VCaP (cell line): ENCODE data around the gene THOC1.
A peak's percentile ranks its signal among the peaks of the same experiment; 100 is the strongest.

ENCODE experiments used
- H3K27ac ChIP-seq: fragments of 450-650 bp; 2 replicates; pipeline ENCODE4 v1.5.1; 2017
- TF ChIP-seq, protein P1 (sequence below): fragments of 450-650 bp; conservative IDR thresholded peaks from 2 replicates; pipeline ENCODE4 v1.5.1; 2017; ENCODE audit warnings: mild to moderate bottlenecking, moderate library complexity

THOC1 gene

DNA sequence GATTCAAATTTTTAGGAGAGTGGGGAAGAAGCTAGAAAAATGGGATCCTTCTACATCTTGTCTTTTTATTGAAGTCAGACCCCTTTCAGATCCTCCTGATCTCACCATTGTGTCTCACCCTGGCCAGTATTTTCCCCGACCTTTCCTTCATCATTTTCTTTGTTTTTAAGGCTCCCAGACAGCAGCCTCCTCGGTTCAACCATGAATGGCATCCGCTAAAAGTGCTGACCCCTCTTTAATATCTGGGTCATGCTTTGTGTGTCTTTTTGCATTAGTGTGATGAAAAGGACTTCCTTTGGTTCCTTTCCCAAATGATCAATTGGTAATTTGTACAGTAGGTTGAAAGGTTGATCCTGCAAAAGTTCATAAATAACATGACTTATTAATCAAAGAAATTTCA is 26.7 kb upstream of the THOC1 start:
- peak overlapping the region; percentile 86; the same call in 1 of the 2 replicates for H3K27ac ChIP-seq
- TF ChIP-seq, protein P1, sequence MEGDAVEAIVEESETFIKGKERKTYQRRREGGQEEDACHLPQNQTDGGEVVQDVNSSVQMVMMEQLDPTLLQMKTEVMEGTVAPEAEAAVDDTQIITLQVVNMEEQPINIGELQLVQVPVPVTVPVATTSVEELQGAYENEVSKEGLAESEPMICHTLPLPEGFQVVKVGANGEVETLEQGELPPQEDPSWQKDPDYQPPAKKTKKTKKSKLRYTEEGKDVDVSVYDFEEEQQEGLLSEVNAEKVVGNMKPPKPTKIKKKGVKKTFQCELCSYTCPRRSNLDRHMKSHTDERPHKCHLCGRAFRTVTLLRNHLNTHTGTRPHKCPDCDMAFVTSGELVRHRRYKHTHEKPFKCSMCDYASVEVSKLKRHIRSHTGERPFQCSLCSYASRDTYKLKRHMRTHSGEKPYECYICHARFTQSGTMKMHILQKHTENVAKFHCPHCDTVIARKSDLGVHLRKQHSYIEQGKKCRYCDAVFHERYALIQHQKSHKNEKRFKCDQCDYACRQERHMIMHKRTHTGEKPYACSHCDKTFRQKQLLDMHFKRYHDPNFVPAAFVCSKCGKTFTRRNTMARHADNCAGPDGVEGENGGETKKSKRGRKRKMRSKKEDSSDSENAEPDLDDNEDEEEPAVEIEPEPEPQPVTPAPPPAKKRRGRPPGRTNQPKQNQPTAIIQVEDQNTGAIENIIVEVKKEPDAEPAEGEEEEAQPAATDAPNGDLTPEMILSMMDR: no peak

DNA sequence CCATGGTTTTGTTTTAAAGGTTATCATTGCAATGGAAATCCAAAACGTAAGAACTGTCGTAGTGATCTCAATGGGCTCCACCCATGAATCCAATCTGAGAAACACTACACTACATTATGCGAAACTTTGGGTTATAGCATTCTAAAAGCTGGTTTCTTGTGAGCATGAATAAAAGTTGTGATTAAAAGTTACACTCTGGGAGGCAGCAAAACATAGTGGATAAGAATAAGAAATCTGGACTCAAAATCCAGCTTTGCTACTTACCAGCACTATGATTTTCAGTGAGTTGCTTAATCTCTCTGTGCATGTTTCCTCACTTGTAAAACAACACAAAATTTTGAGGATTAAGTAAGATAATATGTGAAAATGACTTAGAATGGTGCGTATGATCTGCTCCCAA is 25.7 kb upstream of the THOC1 start:
- peak overlapping the region; percentile 86 for H3K27ac ChIP-seq
- TF ChIP-seq, protein P1: 0 out of 2 replicates have a peak, but pooled peaks have one; percentile 19

DNA sequence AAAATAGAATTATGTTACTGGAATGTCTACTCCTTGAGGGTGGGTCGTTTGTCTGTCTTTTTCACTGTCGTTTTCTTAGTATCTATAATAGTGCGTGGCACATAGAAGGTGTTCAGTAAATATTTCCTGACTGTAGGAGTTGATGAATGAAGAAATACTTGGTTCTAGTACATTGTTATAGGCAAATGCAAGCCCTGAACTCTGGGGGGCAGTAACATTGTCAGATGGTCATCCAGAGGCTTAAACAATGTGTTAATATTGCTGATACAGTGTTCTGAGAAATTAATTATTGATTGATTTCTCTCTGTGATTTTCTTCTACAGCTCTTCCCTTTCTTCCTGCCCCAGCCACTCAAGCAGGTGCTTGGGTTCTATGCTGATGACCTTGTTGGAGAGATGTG is 24.4 kb upstream of the THOC1 start:
- TF ChIP-seq, protein P1: peak; percentile 30; the same call in 1 of the 2 replicates
- peak overlapping the region; percentile 86 for H3K27ac ChIP-seq

DNA sequence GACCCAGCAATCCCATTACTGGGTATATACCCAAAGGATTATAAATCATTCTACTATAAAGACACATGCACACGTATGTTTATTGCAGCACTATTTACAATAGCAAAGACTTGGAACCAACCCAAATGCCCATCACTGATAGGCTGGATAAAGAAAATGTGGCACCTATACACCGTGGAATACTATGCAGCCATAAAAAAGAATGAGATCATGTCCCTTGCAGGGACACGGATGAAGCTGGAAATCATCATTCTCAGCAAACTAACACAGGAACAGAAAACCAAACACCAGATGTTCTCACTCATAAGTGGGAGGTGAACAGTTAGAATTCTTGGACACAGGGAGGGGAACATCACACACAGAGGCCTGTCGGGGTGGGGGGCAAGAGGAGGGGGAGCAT is 22.1 kb upstream of the THOC1 start:
- H3K27ac ChIP-seq: peak overlapping the region; percentile 10; the same call in 1 of the 2 replicates

DNA sequence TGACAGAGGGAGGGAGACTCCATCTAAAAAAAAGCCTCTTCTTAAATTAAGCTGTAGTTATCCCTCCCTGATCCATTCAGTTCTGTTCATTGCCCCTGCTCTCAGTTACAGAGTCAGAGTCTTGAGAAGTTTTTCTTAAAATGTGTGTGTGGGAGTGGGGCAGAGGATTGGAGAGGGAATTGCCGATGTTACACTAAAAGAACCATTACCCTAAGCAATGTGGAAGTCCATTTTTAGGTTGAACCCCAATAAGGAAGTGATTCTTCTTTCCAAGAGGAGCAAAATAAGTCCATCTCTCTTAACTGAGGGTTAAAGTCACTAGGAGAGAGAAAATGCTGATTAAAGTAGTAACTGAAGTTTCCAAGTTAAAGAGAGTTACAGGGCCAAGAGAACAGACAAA is 21.2 kb upstream of the THOC1 start:
- H3K27ac ChIP-seq: peak overlapping the region; percentile 10; the same call in 1 of the 2 replicates
- TF ChIP-seq, protein P1: no peak

DNA sequence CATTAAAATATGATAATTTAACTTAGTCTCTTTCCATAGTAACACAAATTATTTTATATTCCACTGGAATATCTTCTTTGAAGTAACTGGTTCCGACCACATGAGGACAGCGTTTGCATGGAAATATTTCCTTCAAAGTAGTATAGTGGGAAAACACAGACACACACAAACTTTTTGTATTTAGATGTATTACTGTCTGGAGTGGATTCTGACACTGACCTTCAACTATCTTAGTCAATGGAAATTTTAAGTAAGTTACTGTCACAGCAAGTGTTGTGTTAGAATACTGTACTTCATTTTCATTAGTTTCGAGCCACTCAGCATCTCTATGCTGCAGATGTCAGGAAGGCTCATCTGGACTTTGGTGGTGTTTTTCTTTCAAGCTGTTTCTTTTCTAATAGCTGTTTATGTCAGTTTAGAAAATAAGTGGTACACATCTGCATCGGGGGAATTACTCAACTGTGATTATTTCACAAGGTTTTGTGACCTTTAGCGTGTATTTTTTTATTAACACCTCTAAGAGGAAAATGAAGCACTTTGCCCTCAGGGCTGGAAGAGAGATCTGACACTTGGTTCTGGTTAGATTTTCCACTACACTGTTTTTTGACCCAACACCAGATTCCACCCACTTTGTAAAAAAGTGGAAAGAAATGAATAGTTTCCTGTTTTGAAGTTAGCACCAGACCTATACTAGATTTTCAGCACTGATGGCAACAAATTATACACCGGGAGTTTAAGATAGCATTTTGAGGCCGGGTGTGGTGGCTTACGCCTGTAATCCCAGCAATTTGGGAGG is 18.9 kb upstream of the THOC1 start:
- TF ChIP-seq, protein P1: peak; percentile 97
- peak overlapping the region; percentile 6; the same call in 1 of the 2 replicates for H3K27ac ChIP-seq

DNA sequence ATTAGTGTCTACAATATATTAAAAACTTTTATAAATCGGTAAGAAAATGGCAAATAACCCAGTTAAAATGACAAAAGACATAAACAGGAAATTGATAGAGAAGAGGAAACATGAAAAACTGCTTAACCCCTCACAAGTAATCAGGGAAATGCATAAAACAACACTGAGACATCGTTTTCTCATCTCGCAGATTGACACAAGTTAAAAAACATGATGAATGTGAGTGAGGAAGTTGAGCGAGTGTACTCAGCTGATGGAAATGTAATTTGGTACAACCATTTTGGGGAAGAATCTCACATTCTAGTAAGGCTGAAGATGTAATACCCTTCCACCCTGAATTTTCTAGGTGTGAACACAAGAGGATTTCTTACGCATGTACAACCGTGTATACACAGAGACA is 18.0 kb upstream of the THOC1 start:
- TF ChIP-seq, protein P1: no peak
- peak overlapping the region; percentile 6; the same call in 1 of the 2 replicates for H3K27ac ChIP-seq

DNA sequence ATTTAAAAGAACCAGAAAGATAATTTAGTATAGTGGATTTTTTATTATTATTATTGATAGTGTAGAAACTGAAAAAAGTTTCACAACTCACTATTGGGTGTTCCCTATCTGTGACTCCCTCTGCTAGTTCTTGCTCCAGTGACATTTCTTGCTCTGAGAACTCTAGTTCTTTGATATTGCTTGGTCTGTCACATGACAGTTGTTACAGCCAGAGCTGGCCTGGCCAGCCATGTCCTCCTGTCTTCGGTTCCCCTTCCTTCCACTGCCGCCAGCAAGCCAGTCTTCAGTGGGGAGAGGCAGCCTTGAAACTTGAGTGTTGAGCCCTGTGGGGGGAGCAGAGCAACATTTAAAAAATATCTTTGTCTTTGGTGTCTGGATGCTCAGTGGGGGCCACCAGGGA is 7.6 kb upstream of the THOC1 start:
- H3K27ac ChIP-seq: no peak overlapping the region
- TF ChIP-seq, protein P1: no peak
